ENCODE measurements around the gene TTC8. TPM values are rescaled to one million over a fixed set of nuclear protein-coding genes. Genes with fewer than 3 reads are reported as not detected.

The TTC8 gene
- 14.3 and 15.5 TPM in 2 replicates for total RNA-seq

GRCh38 chr14:88824314-88825077 lies at the start of gene TTC8:
Gene TTC8 (plus strand): TSS chr14:88824651. CDS start chr14:88824708, 57 bp downstream.

GRCh38 chr14:88792473-88793258 lies 31.8 kb upstream of the TTC8 start, which contains the start of gene EML5:
Gene EML5 (minus strand): TSS chr14:88792953. CDS start chr14:88792503, 450 bp downstream.

Other genes with a start within 250 kb of the TTC8 start
- gene EML5, start 31.7 kb upstream of the TTC8 start, total RNA-seq = under 0.01 TPM in 1 of 2 replicates, not detected in the other